ENCODE data around the gene RSBN1L. TPM values are rescaled to one million over a fixed set of nuclear protein-coding genes. Genes with fewer than 3 reads are reported as not detected.

The RSBN1L gene
- polyA plus RNA-seq, 1 of the 3 experiments (the other 2 are of a cell fraction), result 6.5 TPM

DNA sequence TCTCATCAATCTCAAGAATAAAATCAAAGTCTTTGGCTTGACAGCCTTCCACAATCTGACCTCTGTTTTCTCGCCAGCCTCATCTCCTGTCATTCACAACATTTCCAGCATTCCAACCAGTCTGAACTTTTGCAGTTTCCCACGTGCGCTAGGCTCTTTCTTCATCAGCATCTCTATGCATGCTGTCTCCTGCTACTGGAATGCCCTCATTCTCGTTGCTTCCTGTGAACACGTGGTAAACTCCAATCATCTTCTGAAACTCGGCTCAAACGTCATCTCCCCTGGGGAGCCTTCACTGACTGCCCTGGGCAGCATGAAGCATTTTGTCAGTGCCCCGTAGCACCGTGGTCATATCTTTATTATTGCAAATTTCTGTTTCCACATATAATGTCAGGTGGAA lies 12.2 kb upstream of the RSBN1L start (continued):
- TF ChIP-seq FOXJ3 (CRISPR knock-in tag; IDR thresholded peaks at IDR 0.05), result no peak
- no peak for TF ChIP-seq MXI1 (IDR thresholded peaks at IDR 0.05; ENCODE audit: low read depth, low read length)
- no peak for TF ChIP-seq YY1 (IDR thresholded peaks at IDR 0.05; ENCODE audit: low read depth)
- no peak for TF ChIP-seq RXRA (IDR thresholded peaks at IDR 0.05; ENCODE audit: borderline replicate concordance, low read depth)

DNA sequence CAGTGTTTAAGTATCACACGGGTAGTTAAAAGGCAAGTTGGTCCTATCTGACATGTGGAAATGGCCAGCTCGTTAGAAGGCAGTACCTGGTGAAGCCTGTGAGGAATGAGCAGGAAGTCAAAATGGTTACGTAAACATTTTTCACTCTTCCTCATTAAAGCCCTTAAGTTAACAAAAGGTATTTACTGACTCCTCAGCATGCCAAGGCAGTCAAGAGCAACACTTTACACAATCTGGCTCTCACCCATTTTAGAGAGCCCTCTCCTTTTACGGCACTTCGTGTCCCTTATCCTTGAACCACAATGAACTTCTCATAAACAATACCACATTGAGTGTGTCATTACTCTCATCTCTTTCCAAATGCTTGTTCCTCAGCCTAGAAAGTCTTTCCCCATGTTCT lies 11.0 kb upstream of the RSBN1L start:
- WGBS (ENCODE audit: low lambda C conversion rate), result 85% methylated on average over 5 of the region's 5 CpGs
- no peak for DNase-seq
- Histone ChIP-seq H3K4me2 (no peak overlapping the region), H3K4me3 (ENCODE audit: low read depth in 2 of 2, low read length in 1 of 2) (no peak overlapping the region), H2AFZ (ENCODE audit: low read depth) (no peak overlapping the region), H3K36me3 (replicated peaks in 1 of 2; ENCODE audit: control insufficient read depth in 1 of 2, insufficient read depth in 2 of 2, low read length in 1 of 2) (peaks cover 12 to 26% of the 10 kb centered on the region in 2 experiments), H3F3A (replicated peaks; ENCODE audit: insufficient read depth) (peaks cover 22% of the 10 kb centered on the region), H4K20me1 (ENCODE audit: insufficient read depth) (no peaks in the 10 kb centered on the region), H3K4me1 (ENCODE audit: control insufficient read depth in 1 of 2, insufficient read depth in 2 of 2, low read depth in 1 of 2, low read length in 1 of 2) (0 out of 4 replicates have a peak, but pooled peaks cover 0 to 10% of the 10 kb centered on the region in 2 experiments), H3K9me2 (no peaks in the 10 kb centered on the region), H3K9me3 (no peaks in the 10 kb centered on the region), H3K9ac (no peak overlapping the region), H3K27me3 (ENCODE audit: insufficient read depth) (no peaks in the 10 kb centered on the region), H3K27ac (ENCODE audit: low read depth in 2 of 2, low read length in 1 of 2) (no peak overlapping the region), H3K79me2 (ENCODE audit: insufficient read depth) (peaks cover 11% of the 10 kb centered on the region; the same call in 1 of the 2 replicates)
- POLR2A ChIA-PET, result interaction anchor here (1.4 kb wide), 1 partner anchor 11 kb away, joined by 7 read pairs; the partner anchor contains the start of gene RSBN1L
- CTCF ChIA-PET, result interaction anchor here (0.6 to 2.1 kb wide), 11 partner anchors 9 to 1370 kb away, joined by 3 to 15 read pairs (median 4); partner anchors contain the start of gene RSBN1L
- TF ChIP-seq, protein P1, sequence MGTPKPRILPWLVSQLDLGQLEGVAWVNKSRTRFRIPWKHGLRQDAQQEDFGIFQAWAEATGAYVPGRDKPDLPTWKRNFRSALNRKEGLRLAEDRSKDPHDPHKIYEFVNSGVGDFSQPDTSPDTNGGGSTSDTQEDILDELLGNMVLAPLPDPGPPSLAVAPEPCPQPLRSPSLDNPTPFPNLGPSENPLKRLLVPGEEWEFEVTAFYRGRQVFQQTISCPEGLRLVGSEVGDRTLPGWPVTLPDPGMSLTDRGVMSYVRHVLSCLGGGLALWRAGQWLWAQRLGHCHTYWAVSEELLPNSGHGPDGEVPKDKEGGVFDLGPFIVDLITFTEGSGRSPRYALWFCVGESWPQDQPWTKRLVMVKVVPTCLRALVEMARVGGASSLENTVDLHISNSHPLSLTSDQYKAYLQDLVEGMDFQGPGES (IDR thresholded peaks at IDR 0.05; ENCODE audit: low read depth, low read length), result no peak
- TF ChIP-seq JUND (IDR thresholded peaks at IDR 0.05) (no peak), POLR2AphosphoS5 (IDR thresholded peaks at IDR 0.05; ENCODE audit: low read depth, low read length) (no peak), RXRA (IDR thresholded peaks at IDR 0.05; ENCODE audit: borderline replicate concordance, low read depth) (no peak), NRF1 (IDR thresholded peaks at IDR 0.05; ENCODE audit: low read depth, low read length) (no peak), NFIC (IDR thresholded peaks at IDR 0.05; ENCODE audit: borderline replicate concordance) (no peak), RAD21 (IDR thresholded peaks at IDR 0.05; ENCODE audit: low read length) (no peak), GABPA (IDR thresholded peaks at IDR 0.05; ENCODE audit: low read depth) (no peak), YY1 (IDR thresholded peaks at IDR 0.05; ENCODE audit: low read depth) (no peak), RFX5 (IDR thresholded peaks at IDR 0.05; ENCODE audit: low read length) (no peak), ELF1 (IDR thresholded peaks at IDR 0.05) (no peak), TAF1 (IDR thresholded peaks at IDR 0.05; ENCODE audit: borderline replicate concordance, low read depth, low read length) (no peak), FOSL2 (IDR thresholded peaks at IDR 0.05; ENCODE audit: borderline replicate concordance, low read depth) (no peak)
- TF ChIP-seq, protein P2, sequence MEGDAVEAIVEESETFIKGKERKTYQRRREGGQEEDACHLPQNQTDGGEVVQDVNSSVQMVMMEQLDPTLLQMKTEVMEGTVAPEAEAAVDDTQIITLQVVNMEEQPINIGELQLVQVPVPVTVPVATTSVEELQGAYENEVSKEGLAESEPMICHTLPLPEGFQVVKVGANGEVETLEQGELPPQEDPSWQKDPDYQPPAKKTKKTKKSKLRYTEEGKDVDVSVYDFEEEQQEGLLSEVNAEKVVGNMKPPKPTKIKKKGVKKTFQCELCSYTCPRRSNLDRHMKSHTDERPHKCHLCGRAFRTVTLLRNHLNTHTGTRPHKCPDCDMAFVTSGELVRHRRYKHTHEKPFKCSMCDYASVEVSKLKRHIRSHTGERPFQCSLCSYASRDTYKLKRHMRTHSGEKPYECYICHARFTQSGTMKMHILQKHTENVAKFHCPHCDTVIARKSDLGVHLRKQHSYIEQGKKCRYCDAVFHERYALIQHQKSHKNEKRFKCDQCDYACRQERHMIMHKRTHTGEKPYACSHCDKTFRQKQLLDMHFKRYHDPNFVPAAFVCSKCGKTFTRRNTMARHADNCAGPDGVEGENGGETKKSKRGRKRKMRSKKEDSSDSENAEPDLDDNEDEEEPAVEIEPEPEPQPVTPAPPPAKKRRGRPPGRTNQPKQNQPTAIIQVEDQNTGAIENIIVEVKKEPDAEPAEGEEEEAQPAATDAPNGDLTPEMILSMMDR (IDR thresholded peaks at IDR 0.05), result no peak
- TF ChIP-seq, protein P3, sequence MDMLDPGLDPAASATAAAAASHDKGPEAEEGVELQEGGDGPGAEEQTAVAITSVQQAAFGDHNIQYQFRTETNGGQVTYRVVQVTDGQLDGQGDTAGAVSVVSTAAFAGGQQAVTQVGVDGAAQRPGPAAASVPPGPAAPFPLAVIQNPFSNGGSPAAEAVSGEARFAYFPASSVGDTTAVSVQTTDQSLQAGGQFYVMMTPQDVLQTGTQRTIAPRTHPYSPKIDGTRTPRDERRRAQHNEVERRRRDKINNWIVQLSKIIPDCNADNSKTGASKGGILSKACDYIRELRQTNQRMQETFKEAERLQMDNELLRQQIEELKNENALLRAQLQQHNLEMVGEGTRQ (IDR thresholded peaks at IDR 0.05; ENCODE audit: borderline replicate concordance, low read depth, low read length), result no peak
- TF ChIP-seq, protein P4, sequence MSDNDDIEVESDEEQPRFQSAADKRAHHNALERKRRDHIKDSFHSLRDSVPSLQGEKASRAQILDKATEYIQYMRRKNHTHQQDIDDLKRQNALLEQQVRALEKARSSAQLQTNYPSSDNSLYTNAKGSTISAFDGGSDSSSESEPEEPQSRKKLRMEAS (IDR thresholded peaks at IDR 0.05; ENCODE audit: low read depth), result no peak
- TF ChIP-seq, protein P5, sequence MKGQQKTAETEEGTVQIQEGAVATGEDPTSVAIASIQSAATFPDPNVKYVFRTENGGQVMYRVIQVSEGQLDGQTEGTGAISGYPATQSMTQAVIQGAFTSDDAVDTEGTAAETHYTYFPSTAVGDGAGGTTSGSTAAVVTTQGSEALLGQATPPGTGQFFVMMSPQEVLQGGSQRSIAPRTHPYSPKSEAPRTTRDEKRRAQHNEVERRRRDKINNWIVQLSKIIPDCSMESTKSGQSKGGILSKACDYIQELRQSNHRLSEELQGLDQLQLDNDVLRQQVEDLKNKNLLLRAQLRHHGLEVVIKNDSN (IDR thresholded peaks at IDR 0.05; ENCODE audit: borderline replicate concordance, low read depth), result no peak
- TF ChIP-seq, protein P6, sequence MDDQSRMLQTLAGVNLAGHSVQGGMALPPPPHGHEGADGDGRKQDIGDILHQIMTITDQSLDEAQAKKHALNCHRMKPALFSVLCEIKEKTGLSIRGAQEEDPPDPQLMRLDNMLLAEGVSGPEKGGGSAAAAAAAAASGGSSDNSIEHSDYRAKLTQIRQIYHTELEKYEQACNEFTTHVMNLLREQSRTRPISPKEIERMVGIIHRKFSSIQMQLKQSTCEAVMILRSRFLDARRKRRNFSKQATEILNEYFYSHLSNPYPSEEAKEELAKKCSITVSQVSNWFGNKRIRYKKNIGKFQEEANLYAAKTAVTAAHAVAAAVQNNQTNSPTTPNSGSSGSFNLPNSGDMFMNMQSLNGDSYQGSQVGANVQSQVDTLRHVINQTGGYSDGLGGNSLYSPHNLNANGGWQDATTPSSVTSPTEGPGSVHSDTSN (IDR thresholded peaks at IDR 0.05), result no peak
